Measurements from ENCODE around the gene CDC34. TPM values are rescaled to one million over a fixed set of nuclear protein-coding genes. Genes with fewer than 3 reads are reported as not detected.

Gene CDC34
- total RNA-seq, 2 experiments from 2014 or later, result 38.5 to 43.4 TPM

GRCh38 chr19:547836-548720 is 16.5 kb downstream of the CDC34 start:
- ChIA-PET CTCF (no interaction called here), POLR2A (no interaction called here)
- Mint-ChIP-seq H3K4me3 (no peak overlapping the region), H3K9me3 (no peaks in the 10 kb centered on the region), H3K4me1 (ENCODE audit: low read depth) (peaks cover 22% of the 10 kb centered on the region), H3K36me3 (ENCODE audit: low read depth) (peaks cover 12% of the 10 kb centered on the region), H3K27me3 (no peaks in the 10 kb centered on the region), H3K27ac (no peak overlapping the region)
- ATAC-seq (ENCODE audit: poor library complexity), result no peak
- intact Hi-C loops (cut with DNase I, micrococcal nuclease), result no loop called here
- H3K4me3 ChIP-seq (ENCODE audit: low read length), result no peak overlapping the region
- TF ChIP-seq CTCF (IDR thresholded peaks at IDR 0.05), result no peak
- peaks cover 12% of the 10 kb centered on the region for H3K36me3 ChIP-seq (ENCODE audit: insufficient read depth, low read length)
- no peak overlapping the region for H3K27ac ChIP-seq (ENCODE audit: low read depth in 1 of 2, low read length in 2 of 2)
- peaks cover 36% of the 10 kb centered on the region for H3K4me1 ChIP-seq (ENCODE audit: insufficient read depth, low read length)
- H3K9me3 ChIP-seq (ENCODE audit: control insufficient read depth in 1 of 2, insufficient read depth in 1 of 2, low read length in 2 of 2), result peaks cover 0 to 12% of the 10 kb centered on the region in 2 experiments
- no peaks in the 10 kb centered on the region for H3K27me3 ChIP-seq (ENCODE audit: control insufficient read depth in 1 of 2, insufficient read depth in 2 of 2, low read length in 2 of 2)
- no peak for DNase-seq

DNA sequence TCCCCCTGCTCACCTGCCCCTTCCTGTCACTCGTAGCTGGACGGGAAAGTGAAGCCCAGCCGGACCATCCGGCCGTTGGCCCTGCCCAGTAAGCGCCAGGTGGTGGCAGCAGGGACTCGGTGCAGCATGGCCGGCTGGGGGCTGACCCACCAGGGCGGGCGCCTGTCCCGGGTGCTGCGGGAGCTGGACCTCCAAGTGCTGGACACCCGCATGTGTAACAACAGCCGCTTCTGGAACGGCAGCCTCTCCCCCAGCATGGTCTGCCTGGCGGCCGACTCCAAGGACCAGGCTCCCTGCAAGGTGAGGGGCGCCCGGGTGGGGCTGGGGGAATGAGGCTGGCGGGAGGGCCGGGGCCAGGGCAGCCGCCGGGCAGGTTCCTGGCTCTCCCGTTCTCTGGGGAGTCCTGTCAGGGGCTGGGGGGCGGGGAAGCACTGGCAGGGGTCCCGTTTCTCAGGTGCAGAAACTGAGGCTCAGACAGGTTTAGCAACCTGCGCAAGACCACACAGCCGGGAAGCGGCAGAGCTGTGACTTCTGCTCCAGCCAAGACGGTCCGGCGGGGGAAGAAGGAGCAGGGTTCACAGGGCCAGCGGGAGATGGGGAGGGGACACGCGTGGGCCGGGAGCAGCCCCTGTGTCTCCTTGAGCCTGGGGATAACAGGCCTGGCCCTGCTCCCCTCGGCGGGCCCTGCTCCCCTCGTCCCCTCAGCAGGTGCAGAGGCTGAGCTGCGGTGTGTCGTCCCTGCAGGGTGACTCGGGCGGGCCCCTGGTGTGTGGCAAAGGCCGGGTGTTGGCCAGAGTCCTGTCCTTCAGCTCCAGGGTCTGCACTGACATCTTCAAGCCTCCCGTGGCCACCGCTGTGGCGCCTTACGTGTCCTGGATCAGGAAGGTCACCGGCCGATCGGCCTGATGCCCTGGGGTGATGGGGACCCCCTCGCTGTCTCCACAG is 17.6 kb downstream of the CDC34 start:
- DNase-seq (no peak), ATAC-seq (ENCODE audit: poor library complexity) (no peak)
- no peak overlapping the region for H3K4me3 Mint-ChIP-seq
- ChIA-PET CTCF (no interaction called here), POLR2A (no interaction called here)
- Histone ChIP-seq H3K36me3 (ENCODE audit: insufficient read depth, low read length) (peaks cover 12% of the 10 kb centered on the region), H3K9me3 (ENCODE audit: control insufficient read depth in 1 of 2, insufficient read depth in 1 of 2, low read length in 2 of 2) (peaks cover 0 to 12% of the 10 kb centered on the region in 2 experiments), H3K4me1 (ENCODE audit: insufficient read depth, low read length) (peaks cover 25% of the 10 kb centered on the region), H3K27ac (ENCODE audit: low read depth in 1 of 2, low read length in 2 of 2) (no peak overlapping the region), H3K4me3 (ENCODE audit: low read length) (no peak overlapping the region), H3K27me3 (ENCODE audit: control insufficient read depth in 1 of 2, insufficient read depth in 2 of 2, low read length in 2 of 2) (no peaks in the 10 kb centered on the region)
- H3K36me3 Mint-ChIP-seq (ENCODE audit: low read depth), result peaks cover 6% of the 10 kb centered on the region
- H3K27me3 Mint-ChIP-seq, result no peaks in the 10 kb centered on the region
- H3K4me1 Mint-ChIP-seq (ENCODE audit: low read depth), result peaks cover 11% of the 10 kb centered on the region
- H3K27ac Mint-ChIP-seq, result no peak overlapping the region
- no peaks in the 10 kb centered on the region for H3K9me3 Mint-ChIP-seq
- TF ChIP-seq CTCF (IDR thresholded peaks at IDR 0.05), result no peak
- intact Hi-C loops (cut with DNase I, micrococcal nuclease), result no loop called here

DNA sequence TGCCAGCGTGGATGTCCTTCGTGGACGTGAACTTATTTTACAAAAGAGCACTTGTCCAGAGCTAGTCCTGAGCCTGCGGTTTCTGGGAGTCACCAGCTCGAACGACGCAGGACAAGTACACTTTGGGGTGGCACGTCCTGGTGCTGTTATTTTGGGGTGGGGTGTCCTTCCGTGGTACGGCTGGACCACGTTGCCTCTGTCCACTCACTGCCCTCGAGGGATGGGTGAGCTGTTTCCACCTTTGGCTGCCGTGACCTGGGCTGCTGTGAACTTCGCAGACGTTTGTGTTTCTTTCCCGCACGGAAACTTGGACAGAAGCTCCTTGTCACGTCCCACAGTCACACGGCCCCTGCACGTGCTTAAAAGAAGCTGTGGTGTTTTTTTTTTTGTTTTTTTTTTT is 23.3 kb downstream of the CDC34 start:
- Histone ChIP-seq H3K36me3 (ENCODE audit: insufficient read depth, low read length) (no peaks in the 10 kb centered on the region), H3K4me3 (ENCODE audit: low read length) (no peak overlapping the region), H3K27me3 (ENCODE audit: control insufficient read depth in 1 of 2, insufficient read depth in 2 of 2, low read length in 2 of 2) (no peaks in the 10 kb centered on the region), H3K9me3 (ENCODE audit: control insufficient read depth in 1 of 2, insufficient read depth in 1 of 2, low read length in 2 of 2) (no peaks in the 10 kb centered on the region), H3K4me1 (ENCODE audit: insufficient read depth, low read length) (peaks cover 8% of the 10 kb centered on the region), H3K27ac (ENCODE audit: low read depth in 1 of 2, low read length in 2 of 2) (no peak overlapping the region)
- H3K4me3 Mint-ChIP-seq, result no peak overlapping the region
- no peaks in the 10 kb centered on the region for H3K9me3 Mint-ChIP-seq
- no peak overlapping the region for H3K27ac Mint-ChIP-seq
- no peaks in the 10 kb centered on the region for H3K27me3 Mint-ChIP-seq
- ChIA-PET CTCF (interaction anchor here (1.5 kb wide), 1 partner anchor 44 kb away, joined by 3 read pairs; no protein-coding TSS in a partner anchor), POLR2A (no interaction called here)
- intact Hi-C loops (cut with DNase I, micrococcal nuclease), result no loop called here
- H3K4me1 Mint-ChIP-seq (ENCODE audit: low read depth), result no peaks in the 10 kb centered on the region
- TF ChIP-seq CTCF (IDR thresholded peaks at IDR 0.05), result no peak
- no peak for DNase-seq
- no peak for ATAC-seq (ENCODE audit: poor library complexity)
- H3K36me3 Mint-ChIP-seq (ENCODE audit: low read depth), result no peaks in the 10 kb centered on the region
